GM20431 (cell line): ENCODE results near the gene LSM10.

Experiments
- in situ Hi-C: fragments of 300-500 bp; cut with MseI, MboI; formaldehyde crosslinking; loops from one replicate; pipeline ENCODE4 v1.15.0; 2020; ENCODE audit warnings: low sequenced_read_pairs; ENCODE audit not compliant: unreplicated experiment

The LSM10 gene

DNA sequence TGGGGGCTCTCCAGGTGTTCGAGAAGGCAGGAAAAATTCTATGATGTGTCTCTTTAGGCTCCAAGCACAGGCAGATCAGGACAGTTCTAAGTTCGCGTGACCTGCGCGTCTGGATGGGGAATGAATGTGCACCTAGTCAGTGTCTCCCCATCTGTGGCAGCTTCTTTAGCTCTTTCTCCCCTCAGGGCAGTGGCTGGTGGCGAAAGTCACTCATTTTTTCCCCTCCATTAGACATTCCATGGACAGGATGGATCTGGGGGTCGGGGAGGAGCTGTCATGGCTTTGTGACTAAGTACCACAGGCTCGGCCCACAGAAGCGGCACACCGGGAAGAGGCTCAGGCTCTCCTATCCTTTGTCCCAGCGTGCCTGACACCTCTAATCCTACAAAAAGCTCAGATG is 43.2 kb downstream of the LSM10 start:
- in situ Hi-C loops = no loop called here

DNA sequence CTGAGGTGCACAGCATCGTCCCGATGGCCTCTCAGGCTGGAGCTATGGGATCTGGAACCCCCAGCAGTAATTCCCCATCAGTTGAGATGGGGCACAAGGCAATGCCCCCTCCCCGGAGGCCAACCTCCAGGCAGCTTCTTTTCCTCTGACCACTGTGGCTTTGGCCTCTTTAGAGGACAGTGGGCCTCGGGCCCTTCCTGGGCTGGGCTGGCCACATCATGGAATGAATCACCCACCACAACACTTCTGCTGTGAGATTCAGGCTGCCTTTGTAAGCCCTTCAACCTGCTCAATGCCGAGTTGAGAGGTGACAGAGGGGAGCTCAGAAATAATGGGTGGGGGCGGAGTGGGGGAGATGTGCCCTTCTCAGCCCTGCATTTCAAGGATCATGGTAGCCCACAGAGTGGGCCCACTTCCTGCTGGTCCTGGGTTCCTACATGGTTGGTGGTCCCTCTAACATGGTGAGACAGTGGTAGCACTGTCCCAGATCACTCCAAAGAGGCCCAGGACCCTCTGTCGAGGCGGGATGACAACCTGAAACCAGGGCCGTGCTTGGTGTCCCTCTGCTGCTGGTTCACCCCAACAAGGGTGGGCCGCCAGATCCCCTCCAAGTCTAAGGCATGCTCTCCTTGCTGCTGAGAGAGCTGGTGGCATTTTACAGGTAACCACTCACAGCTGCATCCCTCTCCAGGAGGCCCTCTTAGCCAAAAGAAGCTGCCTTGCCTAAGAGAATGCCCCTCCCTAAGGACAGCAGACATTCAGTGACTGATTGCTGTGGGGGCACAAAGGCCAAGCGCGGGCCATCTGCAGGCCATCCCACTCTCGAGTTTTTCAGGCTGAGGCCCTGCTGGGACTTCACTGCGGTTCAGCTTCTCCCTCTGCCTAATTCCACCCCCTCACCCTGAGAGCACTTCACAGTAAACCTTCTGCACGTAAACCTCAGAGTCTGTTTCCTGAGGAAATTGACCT is 44.5 kb downstream of the LSM10 start:
- in situ Hi-C loops = no loop called here

- in situ Hi-C loops = no loop called here
These were observed 45.4 kb downstream of the LSM10 start for GRCh38 chr1:36352125-36352909.

DNA sequence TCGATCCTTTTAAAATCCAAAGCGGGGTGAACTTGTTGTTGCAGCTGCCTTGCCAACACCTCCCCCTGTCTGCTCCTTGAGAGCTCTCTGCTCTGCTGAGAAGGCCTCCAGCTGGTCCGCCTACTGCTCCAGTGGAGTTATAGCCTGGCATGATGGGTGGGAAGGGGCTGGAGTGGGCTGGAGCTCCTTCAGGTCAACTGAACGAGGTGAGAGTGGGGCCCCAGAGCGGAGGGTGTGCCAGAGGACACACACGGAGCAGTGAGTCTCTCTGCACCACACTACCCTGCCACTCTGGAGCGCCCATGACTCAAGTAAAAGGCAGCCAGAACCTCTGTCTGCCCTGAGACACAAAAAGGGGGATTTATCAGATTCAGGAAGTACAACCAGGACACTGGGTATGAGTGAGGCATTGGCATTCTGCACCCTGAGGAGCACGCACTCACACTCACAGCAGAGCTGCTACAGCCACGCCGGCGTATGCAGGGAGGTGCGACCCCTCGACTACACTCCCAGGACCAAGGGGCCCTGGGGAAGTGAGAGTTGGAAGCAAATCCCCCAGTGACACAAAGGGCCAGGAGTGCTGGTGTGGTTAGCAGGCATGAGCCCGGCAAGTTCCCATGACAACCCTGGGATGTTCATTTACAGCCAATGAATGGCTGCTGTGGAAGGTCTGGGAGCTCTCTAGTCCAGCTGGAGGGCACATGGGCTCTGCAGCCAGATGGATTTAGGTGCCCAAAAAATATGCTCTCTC is 46.3 kb downstream of the LSM10 start:
- in situ Hi-C loops = no loop called here

- in situ Hi-C loops = no loop called here
These were observed 47.0 kb downstream of the LSM10 start for GRCh38 chr1:36350659-36351226.

GRCh38 chr1:36349839-36350238 is 47.9 kb downstream of the LSM10 start:
- in situ Hi-C loops = loop anchor here (10.0 kb wide), 1 partner anchor 75 kb away; no protein-coding TSS in a partner anchor

- in situ Hi-C loops = loop anchor here (10.0 kb wide), 1 partner anchor 76 kb away; no protein-coding TSS in a partner anchor
These were observed 48.5 kb downstream of the LSM10 start for GRCh38 chr1:36349241-36349671.

GRCh38 chr1:36346741-36347370 is 50.9 kb downstream of the LSM10 start:
- in situ Hi-C loops = loop anchor here (10.0 kb wide), 1 partner anchor 78 kb away; no protein-coding TSS in a partner anchor

- in situ Hi-C loops = loop anchor here (10.0 kb wide), 1 partner anchor 79 kb away; no protein-coding TSS in a partner anchor
These were observed 52.4 kb downstream of the LSM10 start for GRCh38 chr1:36345353-36345752.

DNA sequence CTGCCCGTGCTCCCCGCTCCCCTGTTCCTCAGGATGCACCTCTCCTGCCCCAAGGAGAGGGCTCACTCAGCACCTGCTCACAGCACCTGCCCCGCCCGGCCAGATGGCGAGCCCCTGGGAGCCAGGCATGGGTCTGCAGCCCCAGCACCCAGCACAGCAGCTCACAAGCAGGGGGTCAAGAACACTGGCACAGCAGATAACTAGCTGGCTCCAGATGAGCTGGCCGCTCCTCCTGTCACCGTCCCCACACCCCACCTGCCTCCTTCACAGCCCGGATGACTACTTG is 53.4 kb downstream of the LSM10 start:
- in situ Hi-C loops = loop anchor here (10.0 kb wide), 1 partner anchor 80 kb away; no protein-coding TSS in a partner anchor

- in situ Hi-C loops = loop anchor here (10.0 kb wide), 1 partner anchor 81 kb away; no protein-coding TSS in a partner anchor
These were observed 53.9 kb downstream of the LSM10 start for GRCh38 chr1:36343651-36344394.
